ENCODE results near the gene FAM47E. TPM values are rescaled to one million over a fixed set of nuclear protein-coding genes. Genes with fewer than 3 reads are reported as not detected.

Gene FAM47E
- total and polyA plus RNA-seq, 9 of the 15 experiments (the other 6 are each of a cell fraction or from before 2014, with no cell fraction given): 3.7 to 15.6 (median 6.4) TPM

GRCh38 chr4:76233967-76234678, 17.4 kb upstream of the FAM47E start (continued):
- TF ChIP-seq SRSF9 (IDR thresholded peaks at IDR 0.05; ENCODE audit: borderline replicate concordance, low read depth, low read length): no peak
- TF ChIP-seq MLLT1 (IDR thresholded peaks at IDR 0.05): no peak
- peak; percentile 92 for TF ChIP-seq POLR2A (conservative IDR thresholded peaks at IDR 0.05)
- peak; percentile 92 for TF ChIP-seq E4F1 (CRISPR knock-in tag; IDR thresholded peaks at IDR 0.05; ENCODE audit: borderline replicate concordance)
- no peak for TF ChIP-seq CEBPG (CRISPR knock-in tag; IDR thresholded peaks at IDR 0.05)
- TF ChIP-seq CEBPG (tag; conservative IDR thresholded peaks at IDR 0.05 in 1 of 2, IDR thresholded peaks at IDR 0.05 in 1 of 2): no peak
- TF ChIP-seq HDAC2 (IDR thresholded peaks at IDR 0.05): no peak
- TF ChIP-seq CTBP1 (IDR thresholded peaks at IDR 0.05; ENCODE audit: borderline replicate concordance): no peak; the same call in 1 of the 2 replicates
- no peak for TF ChIP-seq GTF3C2 (IDR thresholded peaks at IDR 0.05; ENCODE audit: borderline replicate concordance, extremely low read depth, insufficient read length)
- TF ChIP-seq RNF2 (IDR thresholded peaks at IDR 0.05): no peak
- no peak for TF ChIP-seq MCM7 (IDR thresholded peaks at IDR 0.05)
- no peak for TF ChIP-seq THAP12 (CRISPR knock-in tag; IDR thresholded peaks at IDR 0.05)
- TF ChIP-seq KLF1 (tag; IDR thresholded peaks at IDR 0.05): no peak
- no peak for TF ChIP-seq MECOM (CRISPR knock-in tag; IDR thresholded peaks at IDR 0.05)
- peak; percentile 64; the same call in 1 of the 2 replicates for TF ChIP-seq DIDO1 (tag; IDR thresholded peaks at IDR 0.05; ENCODE audit: low read depth)
- no peak for TF ChIP-seq RAD21 (CRISPR knock-in tag; conservative IDR thresholded peaks at IDR 0.05 in 1 of 2, IDR thresholded peaks at IDR 0.05 in 1 of 2)
- no peak; the same call in 1 of the 2 replicates for TF ChIP-seq MTA3 (IDR thresholded peaks at IDR 0.05; ENCODE audit: borderline replicate concordance)
- TF ChIP-seq RBM25 (IDR thresholded peaks at IDR 0.05; ENCODE audit: low read depth, low read length, severe bottlenecking): no peak
- TF ChIP-seq EHMT2 (IDR thresholded peaks at IDR 0.05): no peak
- TF ChIP-seq CBX3 (IDR thresholded peaks at IDR 0.05; ENCODE audit: borderline replicate concordance in 1 of 2, low read length in 2 of 2): 0 out of 3 replicates have a peak, but pooled peaks of 1 of the 2 experiments have one; percentile 8
